Muscle layer of colon (tissue), 2 donors: ENCODE data around the gene CA5A.
"Not testable (repeated sequence)": the region's sequence is repeated elsewhere in the genome, so short reads cannot be mapped to it uniquely, and the experiment has no call there.

Source experiments
- H3K27ac ChIP-seq: one replicate; pipeline ENCODE4 v1.7.0; 2013; ENCODE audit warnings: low read depth, mild to moderate bottlenecking, low read length, moderate library complexity
- H3K27me3 ChIP-seq, 2 donors: one replicate each; pipeline ENCODE4 v1.7.0; 2013; ENCODE audit warnings: low read length in 2 of 2, mild to moderate bottlenecking in 2 of 2; ENCODE audit not compliant: insufficient read depth in 2 of 2, control insufficient read depth in 1 of 2
- H3K36me3 ChIP-seq: one replicate; pipeline ENCODE4 v1.7.0; 2013; ENCODE audit warnings: mild to moderate bottlenecking, low read length; ENCODE audit not compliant: insufficient read depth
- H3K4me1 ChIP-seq: one replicate; pipeline ENCODE4 v1.7.0; 2013; ENCODE audit warnings: mild to moderate bottlenecking, low read length; ENCODE audit not compliant: insufficient read depth
- H3K4me3 ChIP-seq, 2 donors: one replicate each; pipeline ENCODE4 v1.7.0; 2013; ENCODE audit warnings: low read length in 2 of 2, low read depth in 1 of 2, mild to moderate bottlenecking in 1 of 2, moderate library complexity in 1 of 2
- H3K9ac ChIP-seq: one replicate; pipeline ENCODE4 v1.7.0; 2013; ENCODE audit warnings: low read length
- H3K9me3 ChIP-seq: one replicate; pipeline ENCODE4 v1.7.0; 2013; ENCODE audit warnings: mild to moderate bottlenecking, low read length
- donor health status: abdominal sarcoma.
- donor health status: Adenocarcinoma of cecum.

CA5A gene

DNA sequence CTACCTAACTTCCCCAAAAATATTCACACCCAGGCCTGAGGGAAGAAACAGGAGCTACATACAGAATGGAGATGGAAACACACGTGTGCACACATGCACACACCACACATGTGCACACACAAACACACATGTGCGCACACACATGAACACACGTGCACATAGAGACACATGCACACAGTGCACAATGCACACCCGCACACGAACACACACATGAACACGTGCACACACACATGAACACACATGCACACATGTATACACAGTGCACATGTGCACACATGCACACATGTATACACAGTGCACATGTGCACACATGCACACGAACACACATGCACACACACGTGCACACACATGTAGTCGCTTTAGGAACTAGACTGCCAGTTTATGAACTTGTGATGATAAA is 18.8 kb downstream of the CA5A start:
- no peak overlapping the region for H3K4me3 ChIP-seq
- H3K27ac ChIP-seq: no peak overlapping the region

GRCh38 chr16:87914812-87915211 is 21.5 kb downstream of the CA5A start:
- H3K4me3 ChIP-seq: no peak overlapping the region
- no peak overlapping the region for H3K27ac ChIP-seq
- no peaks in the 10 kb centered on the region for H3K36me3 ChIP-seq
- no peak overlapping the region for H3K9ac ChIP-seq
- H3K9me3 ChIP-seq: no peaks in the 10 kb centered on the region
- no peaks in the 10 kb centered on the region for H3K27me3 ChIP-seq
- no peaks in the 10 kb centered on the region for H3K4me1 ChIP-seq

More for the DNA sequence above, 18.8 kb downstream of the CA5A start:
- Histone ChIP-seq H3K36me3 (no peaks in the 10 kb centered on the region), H3K9me3 (no peaks in the 10 kb centered on the region), H3K4me1 (no peaks in the 10 kb centered on the region), H3K9ac (no peak overlapping the region), H3K27me3 (no peaks in the 10 kb centered on the region)

DNA sequence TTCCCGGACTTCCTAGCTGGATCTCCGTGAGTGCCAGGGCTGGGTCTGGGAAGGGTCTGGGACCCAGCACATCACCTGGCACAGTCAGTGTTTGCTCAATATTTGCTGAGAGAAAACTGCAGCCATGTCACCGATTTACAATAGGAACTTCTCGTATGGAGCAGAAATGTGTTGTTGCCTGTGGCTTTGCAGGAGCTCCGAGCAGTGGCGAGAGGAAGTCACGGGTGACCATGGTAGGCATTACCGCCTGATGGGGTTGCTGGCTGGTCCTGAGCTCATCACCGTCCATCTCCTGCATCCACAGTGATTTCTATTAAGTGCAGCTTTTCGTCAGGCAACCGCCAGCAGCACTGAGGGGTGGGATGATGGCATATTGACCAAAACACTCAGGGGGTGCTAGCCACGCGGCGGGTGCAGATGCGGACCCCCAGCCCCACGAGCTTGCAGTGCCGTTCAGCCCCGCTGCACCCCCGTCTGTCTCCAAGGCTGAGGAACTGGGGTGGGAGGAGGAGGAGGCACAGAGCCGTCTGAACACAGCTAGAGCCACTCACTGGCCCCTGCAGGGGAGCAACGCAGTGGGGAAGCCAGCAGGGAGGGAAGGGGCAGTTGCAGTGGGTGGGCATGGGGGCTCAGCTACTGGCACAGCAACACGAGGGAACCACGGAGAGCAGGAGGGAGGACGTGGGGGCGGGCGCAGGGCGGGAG is 22.2 kb downstream of the CA5A start:
- not testable (repeated sequence) for H3K36me3 ChIP-seq, H3K4me1 ChIP-seq, H3K4me3 ChIP-seq, H3K27me3 ChIP-seq, H3K9ac ChIP-seq, H3K27ac ChIP-seq, H3K9me3 ChIP-seq

- not testable (repeated sequence) for H3K4me3 ChIP-seq, H3K36me3 ChIP-seq, H3K27ac ChIP-seq, H3K9me3 ChIP-seq, H3K27me3 ChIP-seq, H3K4me1 ChIP-seq, H3K9ac ChIP-seq
Observed at GRCh38 chr16:87912691-87913090, 23.6 kb downstream of the CA5A start.

GRCh38 chr16:87911106-87911763 is 25.1 kb downstream of the CA5A start:
- not testable (repeated sequence) for H3K36me3 ChIP-seq, H3K27me3 ChIP-seq, H3K4me3 ChIP-seq, H3K9me3 ChIP-seq, H3K9ac ChIP-seq, H3K4me1 ChIP-seq, H3K27ac ChIP-seq

DNA sequence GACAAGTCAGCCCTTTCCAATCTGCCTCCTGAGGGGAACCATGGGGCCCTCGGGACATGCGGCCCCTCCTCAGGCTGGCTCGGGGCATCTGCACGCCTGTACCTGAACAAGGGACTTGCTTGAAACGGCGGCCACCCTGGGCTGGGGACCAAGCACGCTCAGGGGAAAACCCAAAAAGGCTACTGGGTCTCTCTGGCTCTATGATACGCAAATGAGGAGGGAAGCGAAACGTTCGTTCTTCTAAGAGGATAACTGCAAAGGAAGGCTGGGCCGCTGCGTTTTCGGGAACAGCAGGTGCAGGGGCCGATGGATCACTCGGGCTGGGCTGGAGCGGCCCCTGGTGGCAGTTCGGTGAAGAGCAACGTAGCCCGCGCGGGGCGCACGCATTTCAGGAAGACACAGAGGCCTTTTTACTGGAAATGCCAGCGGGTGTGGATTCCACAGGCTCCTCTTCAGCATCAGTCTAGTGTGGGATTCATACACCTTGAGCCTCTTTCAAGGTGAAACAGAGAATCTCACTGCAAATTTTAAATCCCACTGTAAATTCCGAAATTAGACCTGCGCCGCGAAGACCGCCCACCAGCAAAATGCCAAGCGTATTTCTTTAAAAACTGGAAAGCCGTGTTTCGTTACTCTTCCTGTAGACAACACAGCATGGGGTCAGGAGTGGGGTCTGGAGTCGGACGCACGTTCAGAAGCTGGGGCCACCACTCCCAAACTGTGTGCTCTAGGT is 27.0 kb downstream of the CA5A start:
- not testable (repeated sequence) for H3K9ac ChIP-seq, H3K27ac ChIP-seq, H3K9me3 ChIP-seq, H3K27me3 ChIP-seq, H3K36me3 ChIP-seq, H3K4me1 ChIP-seq, H3K4me3 ChIP-seq

GRCh38 chr16:87908101-87908500 is 28.2 kb downstream of the CA5A start:
- not testable (repeated sequence) for H3K27me3 ChIP-seq, H3K4me3 ChIP-seq, H3K36me3 ChIP-seq, H3K9me3 ChIP-seq, H3K9ac ChIP-seq, H3K4me1 ChIP-seq, H3K27ac ChIP-seq

- H3K27me3 ChIP-seq, H3K4me1 ChIP-seq, H3K9ac ChIP-seq, H3K36me3 ChIP-seq, H3K4me3 ChIP-seq, H3K9me3 ChIP-seq, H3K27ac ChIP-seq: not testable (repeated sequence)
Observed at GRCh38 chr16:87905521-87905920, 30.8 kb downstream of the CA5A start.

- H3K27me3 ChIP-seq, H3K36me3 ChIP-seq, H3K9me3 ChIP-seq, H3K4me1 ChIP-seq, H3K4me3 ChIP-seq, H3K9ac ChIP-seq, H3K27ac ChIP-seq: not testable (repeated sequence)
Observed at GRCh38 chr16:87904963-87905362, 31.4 kb downstream of the CA5A start.

- H3K9me3 ChIP-seq, H3K36me3 ChIP-seq, H3K4me3 ChIP-seq, H3K27me3 ChIP-seq, H3K4me1 ChIP-seq, H3K9ac ChIP-seq, H3K27ac ChIP-seq: not testable (repeated sequence)
Observed at GRCh38 chr16:87900489-87900888, 35.8 kb downstream of the CA5A start.

DNA sequence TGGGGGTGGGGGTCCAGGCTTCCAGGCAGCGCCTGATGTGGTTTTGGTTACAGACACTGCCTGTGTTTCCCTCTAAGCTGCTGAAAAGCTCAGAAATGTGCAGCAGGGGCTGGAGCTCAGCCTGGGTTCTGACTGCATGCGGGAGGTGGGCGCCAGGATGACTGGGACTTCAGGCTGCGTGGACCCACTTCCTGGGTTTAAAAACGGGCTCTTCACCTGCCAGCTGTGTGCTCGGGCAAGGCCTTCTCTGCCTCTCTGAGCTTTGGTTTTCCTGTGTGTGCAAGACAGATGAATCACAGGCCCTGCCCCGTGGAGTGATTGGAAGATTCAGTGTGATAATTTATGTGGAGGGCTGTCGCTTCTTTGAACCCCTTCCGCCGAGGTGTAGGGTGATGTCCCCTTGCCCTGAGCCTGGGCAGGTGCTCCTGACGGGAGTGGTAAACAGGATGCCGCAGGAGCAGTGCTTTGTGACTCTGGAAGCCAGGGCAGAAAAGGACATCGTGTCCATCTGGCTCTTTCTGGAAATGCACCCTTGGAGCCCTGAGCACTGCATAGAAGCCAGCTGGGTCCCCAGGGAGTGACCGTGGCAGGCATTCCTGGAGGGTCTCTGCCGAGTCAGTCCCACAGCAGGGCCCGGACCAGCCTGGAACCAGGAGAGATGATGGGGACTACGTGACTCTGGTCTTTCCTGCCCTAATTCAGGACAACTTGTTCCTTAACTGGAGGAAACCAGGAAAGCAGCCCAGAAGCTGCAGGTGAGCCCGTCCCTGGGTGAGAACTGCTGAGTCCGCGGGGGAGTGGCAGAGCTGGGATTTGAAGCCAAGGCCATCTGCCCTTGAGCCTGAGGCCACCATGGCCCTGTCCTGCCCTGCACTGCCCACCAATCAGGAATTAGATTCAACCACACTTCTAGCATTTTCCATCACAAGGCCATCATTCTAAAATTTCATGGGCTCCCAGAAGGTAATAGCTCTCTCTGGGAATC is 38.5 kb downstream of the CA5A start:
- Histone ChIP-seq H3K27me3 (no peaks in the 10 kb centered on the region), H3K36me3 (no peaks in the 10 kb centered on the region), H3K4me1 (no peaks in the 10 kb centered on the region), H3K9ac (no peak overlapping the region), H3K4me3 (no peak overlapping the region), H3K27ac (no peak overlapping the region), H3K9me3 (no peaks in the 10 kb centered on the region)
